ENCODE measurements around the gene TSPEAR.

DNA sequence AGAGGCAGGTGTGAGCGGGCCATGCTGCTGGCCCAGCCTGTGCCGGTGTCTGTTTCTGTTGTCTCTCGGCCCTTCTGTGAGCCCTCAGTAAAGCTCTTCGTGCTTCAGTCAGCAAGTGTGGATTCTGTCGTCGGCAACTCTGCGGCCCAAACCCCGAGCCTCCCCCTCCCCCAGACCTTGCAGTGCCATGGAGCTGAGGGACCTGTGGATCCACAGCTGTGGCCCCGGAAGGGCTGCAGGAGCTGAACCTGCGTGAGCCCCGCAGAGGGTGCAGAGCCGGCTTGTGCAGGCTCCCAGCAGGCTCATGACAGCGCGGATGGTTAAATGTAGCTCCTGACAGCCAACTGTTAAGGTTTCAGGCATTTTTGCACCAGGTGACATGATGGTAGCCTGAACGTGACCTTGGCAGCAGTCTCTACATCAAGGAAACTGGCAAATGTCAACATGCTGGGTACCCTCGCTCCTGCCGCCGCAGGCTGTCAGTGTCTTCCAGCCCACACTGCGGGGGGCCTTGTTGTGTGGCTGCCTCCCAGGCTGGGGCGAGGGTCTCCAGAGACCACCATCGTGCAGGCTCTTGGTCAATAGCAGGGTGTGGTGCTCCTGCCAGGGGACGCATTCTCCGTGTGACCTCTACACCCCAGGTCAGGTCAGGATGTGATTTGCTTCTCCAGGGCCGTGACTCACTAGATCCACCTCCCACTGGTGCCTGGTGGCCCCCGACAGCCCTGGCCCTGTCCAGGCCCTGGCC lies 249.1 kb downstream of the TSPEAR start:
- no peak for TF ChIP-seq FOXA1 (IDR thresholded peaks at IDR 0.05)
- TF ChIP-seq L3MBTL2 (conservative IDR thresholded peaks at IDR 0.05), result no peak
- TF ChIP-seq TARDBP (IDR thresholded peaks at IDR 0.05), result no peak
- no peak for TF ChIP-seq LEF1 (IDR thresholded peaks at IDR 0.05; ENCODE audit: borderline replicate concordance)
- TF ChIP-seq SUZ12 (IDR thresholded peaks at IDR 0.05), result no peak
- TF ChIP-seq FOXK2 (IDR thresholded peaks at IDR 0.05), result no peak
- no peak for TF ChIP-seq FOXM1 (IDR thresholded peaks at IDR 0.05; ENCODE audit: borderline replicate concordance)
- TF ChIP-seq ELF4 (IDR thresholded peaks at IDR 0.05), result no peak
- no peak for TF ChIP-seq BHLHE40 (IDR thresholded peaks at IDR 0.05; ENCODE audit: borderline replicate concordance)
- TF ChIP-seq NFRKB (IDR thresholded peaks at IDR 0.05), result no peak
- no peak for TF ChIP-seq HDGF (IDR thresholded peaks at IDR 0.05; ENCODE audit: borderline replicate concordance)
- TF ChIP-seq SP1 (IDR thresholded peaks at IDR 0.05), result no peak
- TF ChIP-seq, protein P1, sequence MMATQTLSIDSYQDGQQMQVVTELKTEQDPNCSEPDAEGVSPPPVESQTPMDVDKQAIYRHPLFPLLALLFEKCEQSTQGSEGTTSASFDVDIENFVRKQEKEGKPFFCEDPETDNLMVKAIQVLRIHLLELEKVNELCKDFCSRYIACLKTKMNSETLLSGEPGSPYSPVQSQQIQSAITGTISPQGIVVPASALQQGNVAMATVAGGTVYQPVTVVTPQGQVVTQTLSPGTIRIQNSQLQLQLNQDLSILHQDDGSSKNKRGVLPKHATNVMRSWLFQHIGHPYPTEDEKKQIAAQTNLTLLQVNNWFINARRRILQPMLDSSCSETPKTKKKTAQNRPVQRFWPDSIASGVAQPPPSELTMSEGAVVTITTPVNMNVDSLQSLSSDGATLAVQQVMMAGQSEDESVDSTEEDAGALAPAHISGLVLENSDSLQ (IDR thresholded peaks at IDR 0.05), result no peak

Measured in HEK293T (cell line).